Measurements from ENCODE around the gene SLC30A9. TPM values are rescaled to one million over a fixed set of nuclear protein-coding genes. Genes with fewer than 3 reads are reported as not detected.

Gene SLC30A9
- 32.4 TPM for total RNA-seq (2021; ENCODE audit: unreplicated experiment)
- polyA plus RNA-seq (2012; ENCODE audit: insufficient read length): 15.6 TPM
- percentile 76 among the genes with signal in this experiment for Bru-seq, nascent RNA
- percentile 70 among the genes with signal in this experiment for BruChase-seq, experiment 1, labeled RNA remaining after a 2-hour chase
- percentile 68 among the genes with signal in this experiment for BruChase-seq, experiment 2, labeled RNA remaining after a 6-hour chase
- long read RNA-seq, full-length matches to known transcripts: 41 of 84 reads
- long read RNA-seq, partial matches to known transcripts: 31 of 84 reads
- long read RNA-seq, other reads (novel, unspliced or antisense): 12 of 84 reads

DNA sequence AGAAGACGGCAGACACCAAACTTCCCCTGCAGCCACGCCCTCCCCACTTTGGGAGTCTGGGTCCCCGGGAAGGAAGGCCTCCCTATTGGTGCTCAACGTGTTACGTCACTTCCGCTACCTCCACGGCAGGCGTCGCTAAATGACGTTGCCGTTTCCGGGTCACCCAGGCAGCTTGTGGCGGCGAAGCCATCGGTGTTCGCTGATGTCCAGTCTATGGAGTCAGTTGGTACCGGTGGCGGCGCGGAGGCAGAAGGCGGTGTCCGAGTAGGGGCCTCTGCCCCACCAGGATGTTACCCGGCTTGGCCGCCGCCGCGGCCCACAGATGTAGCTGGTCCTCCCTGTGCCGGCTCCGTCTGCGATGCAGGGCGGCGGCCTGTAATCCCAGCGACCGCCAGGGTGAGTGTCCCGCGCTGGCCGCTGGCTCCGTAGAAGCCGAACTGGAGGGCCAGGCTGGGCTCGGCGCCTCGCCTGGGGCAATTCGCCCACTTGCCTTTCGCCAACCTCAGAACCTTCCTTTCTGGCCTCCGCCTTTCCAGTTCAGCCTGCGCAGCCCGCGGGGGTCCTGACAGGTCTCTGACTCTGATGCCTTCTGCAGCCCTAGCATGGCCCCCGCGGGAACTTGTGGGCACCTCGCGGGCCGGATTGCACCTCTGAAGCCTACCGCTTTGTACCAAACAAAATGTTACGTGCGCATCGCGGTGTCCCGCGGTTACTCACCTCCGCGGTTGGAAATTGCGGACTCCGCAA is at the start of gene SLC30A9:
Gene SLC30A9 (plus strand): TSS at position 166 of the 747 bp plus-strand sequence. CDS start 122 bp downstream, at position 288.
- Histone ChIP-seq H3K36me3 (ENCODE audit: control insufficient read depth, insufficient read depth, low read length) (peaks cover 6% of the 10 kb centered on the region; the same call in 1 of the 2 replicates), H3K27me3 (ENCODE audit: control insufficient read depth, insufficient read depth, low read length) (no peaks in the 10 kb centered on the region), H3K4me3 (ENCODE audit: low read depth in 2 of 2, low read length in 2 of 2) (peak within 1 kb of the TSS; percentile 92 to 95), H3K4me1 (ENCODE audit: control insufficient read depth, insufficient read depth, low read length) (peaks cover 3% of the 10 kb centered on the region; the same call in 1 of the 2 replicates), H3K27ac (ENCODE audit: low read length) (peak within 1 kb of the TSS; percentile 86), H3K9me3 (ENCODE audit: control insufficient read depth, insufficient read depth, low read depth, low read length) (no peaks in the 10 kb centered on the region)
- intact Hi-C loops (cut with micrococcal nuclease; ENCODE audit: unreplicated experiment): no loop called here
- POLR2A ChIA-PET: interaction anchor here (0.6 kb wide), 1 partner anchor 50 kb away, joined by 3 read pairs; no protein-coding TSS in a partner anchor
- TF ChIP-seq TCF7L2 (IDR thresholded peaks at IDR 0.05; ENCODE audit: low read depth, low read length) (no peak), SIN3A (IDR thresholded peaks at IDR 0.05; ENCODE audit: borderline replicate concordance, insufficient read depth, low read depth, low read length) (0 out of 2 replicates have a peak, but pooled peaks have one; percentile 68), POLR2AphosphoS5 (IDR thresholded peaks at IDR 0.05; ENCODE audit: low read depth, low read length) (peak; percentile 88), CTCF (IDR thresholded peaks at IDR 0.05) (peak; percentile 20; the same call in 1 of the 2 replicates)
- TF ChIP-seq, protein P1, sequence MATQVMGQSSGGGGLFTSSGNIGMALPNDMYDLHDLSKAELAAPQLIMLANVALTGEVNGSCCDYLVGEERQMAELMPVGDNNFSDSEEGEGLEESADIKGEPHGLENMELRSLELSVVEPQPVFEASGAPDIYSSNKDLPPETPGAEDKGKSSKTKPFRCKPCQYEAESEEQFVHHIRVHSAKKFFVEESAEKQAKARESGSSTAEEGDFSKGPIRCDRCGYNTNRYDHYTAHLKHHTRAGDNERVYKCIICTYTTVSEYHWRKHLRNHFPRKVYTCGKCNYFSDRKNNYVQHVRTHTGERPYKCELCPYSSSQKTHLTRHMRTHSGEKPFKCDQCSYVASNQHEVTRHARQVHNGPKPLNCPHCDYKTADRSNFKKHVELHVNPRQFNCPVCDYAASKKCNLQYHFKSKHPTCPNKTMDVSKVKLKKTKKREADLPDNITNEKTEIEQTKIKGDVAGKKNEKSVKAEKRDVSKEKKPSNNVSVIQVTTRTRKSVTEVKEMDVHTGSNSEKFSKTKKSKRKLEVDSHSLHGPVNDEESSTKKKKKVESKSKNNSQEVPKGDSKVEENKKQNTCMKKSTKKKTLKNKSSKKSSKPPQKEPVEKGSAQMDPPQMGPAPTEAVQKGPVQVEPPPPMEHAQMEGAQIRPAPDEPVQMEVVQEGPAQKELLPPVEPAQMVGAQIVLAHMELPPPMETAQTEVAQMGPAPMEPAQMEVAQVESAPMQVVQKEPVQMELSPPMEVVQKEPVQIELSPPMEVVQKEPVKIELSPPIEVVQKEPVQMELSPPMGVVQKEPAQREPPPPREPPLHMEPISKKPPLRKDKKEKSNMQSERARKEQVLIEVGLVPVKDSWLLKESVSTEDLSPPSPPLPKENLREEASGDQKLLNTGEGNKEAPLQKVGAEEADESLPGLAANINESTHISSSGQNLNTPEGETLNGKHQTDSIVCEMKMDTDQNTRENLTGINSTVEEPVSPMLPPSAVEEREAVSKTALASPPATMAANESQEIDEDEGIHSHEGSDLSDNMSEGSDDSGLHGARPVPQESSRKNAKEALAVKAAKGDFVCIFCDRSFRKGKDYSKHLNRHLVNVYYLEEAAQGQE (IDR thresholded peaks at IDR 0.05; ENCODE audit: insufficient read depth in 1 of 2, low read depth in 2 of 2, low read length in 1 of 2): no peak
- ATAC-seq: peak; percentile 100
- in situ Hi-C loops (cut with HindIII; ENCODE audit: low pct_unique_long_range_greater_than_20kb, low sequenced_read_pairs): no loop called here
- DNase-seq (ENCODE audit: low read depth, low spot score): peak; percentile 71
- CTCF ChIA-PET: interaction anchor here (0.6 kb wide), 1 partner anchor 27 kb away, joined by 6 read pairs; no protein-coding TSS in a partner anchor
- no TSS peak for BruUV-seq (replicated peaks)

- CTCF ChIA-PET: no interaction called here
- Histone ChIP-seq H3K4me1 (ENCODE audit: control insufficient read depth, insufficient read depth, low read length) (no peaks in the 10 kb centered on the region; the same call in 1 of the 2 replicates), H3K4me3 (ENCODE audit: low read depth in 2 of 2, low read length in 2 of 2) (no peak overlapping the region), H3K36me3 (ENCODE audit: control insufficient read depth, insufficient read depth, low read length) (peaks cover 16% of the 10 kb centered on the region), H3K27me3 (ENCODE audit: control insufficient read depth, insufficient read depth, low read length) (no peaks in the 10 kb centered on the region), H3K9me3 (ENCODE audit: control insufficient read depth, insufficient read depth, low read depth, low read length) (no peaks in the 10 kb centered on the region), H3K27ac (ENCODE audit: low read length) (no peak overlapping the region)
- no peak for TF ChIP-seq TCF7L2 (IDR thresholded peaks at IDR 0.05; ENCODE audit: low read depth, low read length)
- no peak for TF ChIP-seq POLR2AphosphoS5 (IDR thresholded peaks at IDR 0.05; ENCODE audit: low read depth, low read length)
- no peak for TF ChIP-seq SIN3A (IDR thresholded peaks at IDR 0.05; ENCODE audit: borderline replicate concordance, insufficient read depth, low read depth, low read length)
- intact Hi-C loops (cut with micrococcal nuclease; ENCODE audit: unreplicated experiment) (no loop called here), in situ Hi-C loops (cut with HindIII; ENCODE audit: low pct_unique_long_range_greater_than_20kb, low sequenced_read_pairs) (no loop called here)
- no peak for DNase-seq (ENCODE audit: low read depth, low spot score)
- no TSS peak for BruUV-seq (replicated peaks)
- no peak for ATAC-seq
- POLR2A ChIA-PET: no interaction called here
Measured at GRCh38 chr4:41940834-41941233, 49.5 kb upstream of the SLC30A9 start.
